Adrenal gland (tissue), 5 donors: ENCODE results near the gene ALDH1A1.

Experiments
- POLR2A ChIP-seq, 2 donors: fragments of 450-650 bp; IDR thresholded peaks; one replicate each; pipeline ENCODE4 v1.6.1; 2017; ENCODE audit warnings: antibody characterized with exemption in 2 of 2, mild to moderate bottlenecking in 2 of 2, moderate library complexity in 1 of 2
- TF ChIP-seq, protein P1 (sequence below), 6 experiments: fragments of 450-650 bp in 4 of 6; fragments of 200-600 bp in 2 of 6; sonication (generic) in 1 of 6; IDR thresholded peaks; 1 replicate in 5 of 6; 2 replicates in 1 of 6; pipeline versions ENCODE4 v1.5.1 to v1.8.0; 2016 to 2021; ENCODE audit warnings: antibody characterized with exemption in 6 of 6, mild to moderate bottlenecking in 2 of 6, moderate library complexity in 1 of 6
- donor health status: DM: no; HTN: no; CAD: no.

DNA sequence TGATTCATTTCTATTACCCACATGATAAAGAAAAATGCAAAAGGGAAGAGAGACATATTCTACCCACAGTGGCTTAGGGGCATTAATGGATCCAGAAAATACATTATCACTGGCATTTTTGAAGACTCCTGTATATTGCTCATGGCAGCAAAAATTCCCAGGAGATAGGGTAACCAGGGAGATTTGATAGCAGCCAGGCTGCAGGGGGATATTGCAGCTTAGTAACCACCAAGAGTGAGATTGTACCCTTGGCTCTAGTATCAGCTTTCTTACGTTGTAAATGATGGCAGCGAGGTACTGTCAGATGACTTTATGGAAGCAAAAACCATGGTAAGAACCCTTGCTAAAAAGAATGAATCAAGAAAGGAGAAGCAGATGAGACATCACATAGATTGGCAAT, 19.8 kb upstream of the ALDH1A1 start:
- TF ChIP-seq, protein P1, sequence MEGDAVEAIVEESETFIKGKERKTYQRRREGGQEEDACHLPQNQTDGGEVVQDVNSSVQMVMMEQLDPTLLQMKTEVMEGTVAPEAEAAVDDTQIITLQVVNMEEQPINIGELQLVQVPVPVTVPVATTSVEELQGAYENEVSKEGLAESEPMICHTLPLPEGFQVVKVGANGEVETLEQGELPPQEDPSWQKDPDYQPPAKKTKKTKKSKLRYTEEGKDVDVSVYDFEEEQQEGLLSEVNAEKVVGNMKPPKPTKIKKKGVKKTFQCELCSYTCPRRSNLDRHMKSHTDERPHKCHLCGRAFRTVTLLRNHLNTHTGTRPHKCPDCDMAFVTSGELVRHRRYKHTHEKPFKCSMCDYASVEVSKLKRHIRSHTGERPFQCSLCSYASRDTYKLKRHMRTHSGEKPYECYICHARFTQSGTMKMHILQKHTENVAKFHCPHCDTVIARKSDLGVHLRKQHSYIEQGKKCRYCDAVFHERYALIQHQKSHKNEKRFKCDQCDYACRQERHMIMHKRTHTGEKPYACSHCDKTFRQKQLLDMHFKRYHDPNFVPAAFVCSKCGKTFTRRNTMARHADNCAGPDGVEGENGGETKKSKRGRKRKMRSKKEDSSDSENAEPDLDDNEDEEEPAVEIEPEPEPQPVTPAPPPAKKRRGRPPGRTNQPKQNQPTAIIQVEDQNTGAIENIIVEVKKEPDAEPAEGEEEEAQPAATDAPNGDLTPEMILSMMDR (IDR thresholded peaks at IDR 0.05), result no peak
- no peak for TF ChIP-seq POLR2A (IDR thresholded peaks at IDR 0.05)
